ENCODE data around the gene KRT33A.

KRT33A gene

GRCh38 chr17:41335747-41336146, 14.9 kb downstream of the KRT33A start:
- H3K4me3 ChIP-seq (replicated peaks; ENCODE audit: low read depth, low read length): no peak overlapping the region
- H3K27me3 ChIP-seq (replicated peaks; ENCODE audit: control insufficient read depth, insufficient read depth, low read length): no peaks in the 10 kb centered on the region; the same call in 1 of the 2 replicates
- DNase-seq (ENCODE audit: extremely low read depth, insufficient read length): no peak
- TF ChIP-seq, protein P1, sequence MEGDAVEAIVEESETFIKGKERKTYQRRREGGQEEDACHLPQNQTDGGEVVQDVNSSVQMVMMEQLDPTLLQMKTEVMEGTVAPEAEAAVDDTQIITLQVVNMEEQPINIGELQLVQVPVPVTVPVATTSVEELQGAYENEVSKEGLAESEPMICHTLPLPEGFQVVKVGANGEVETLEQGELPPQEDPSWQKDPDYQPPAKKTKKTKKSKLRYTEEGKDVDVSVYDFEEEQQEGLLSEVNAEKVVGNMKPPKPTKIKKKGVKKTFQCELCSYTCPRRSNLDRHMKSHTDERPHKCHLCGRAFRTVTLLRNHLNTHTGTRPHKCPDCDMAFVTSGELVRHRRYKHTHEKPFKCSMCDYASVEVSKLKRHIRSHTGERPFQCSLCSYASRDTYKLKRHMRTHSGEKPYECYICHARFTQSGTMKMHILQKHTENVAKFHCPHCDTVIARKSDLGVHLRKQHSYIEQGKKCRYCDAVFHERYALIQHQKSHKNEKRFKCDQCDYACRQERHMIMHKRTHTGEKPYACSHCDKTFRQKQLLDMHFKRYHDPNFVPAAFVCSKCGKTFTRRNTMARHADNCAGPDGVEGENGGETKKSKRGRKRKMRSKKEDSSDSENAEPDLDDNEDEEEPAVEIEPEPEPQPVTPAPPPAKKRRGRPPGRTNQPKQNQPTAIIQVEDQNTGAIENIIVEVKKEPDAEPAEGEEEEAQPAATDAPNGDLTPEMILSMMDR (IDR thresholded peaks at IDR 0.05; ENCODE audit: insufficient read depth, low read length, poor library complexity, severe bottlenecking): no peak
- H3K36me3 ChIP-seq (ENCODE audit: control insufficient read depth, insufficient read depth, low read length): no peaks in the 10 kb centered on the region

GRCh38 chr17:41334385-41335305, 16.0 kb downstream of the KRT33A start:
- Histone ChIP-seq H3K4me3 (replicated peaks; ENCODE audit: low read depth, low read length) (no peak overlapping the region), H3K36me3 (ENCODE audit: control insufficient read depth, insufficient read depth, low read length) (no peaks in the 10 kb centered on the region), H3K27me3 (replicated peaks; ENCODE audit: control insufficient read depth, insufficient read depth, low read length) (no peaks in the 10 kb centered on the region; the same call in 1 of the 2 replicates)
- TF ChIP-seq, protein P1 (IDR thresholded peaks at IDR 0.05; ENCODE audit: insufficient read depth, low read length, poor library complexity, severe bottlenecking): no peak
- DNase-seq (ENCODE audit: extremely low read depth, insufficient read length): no peak

DNA sequence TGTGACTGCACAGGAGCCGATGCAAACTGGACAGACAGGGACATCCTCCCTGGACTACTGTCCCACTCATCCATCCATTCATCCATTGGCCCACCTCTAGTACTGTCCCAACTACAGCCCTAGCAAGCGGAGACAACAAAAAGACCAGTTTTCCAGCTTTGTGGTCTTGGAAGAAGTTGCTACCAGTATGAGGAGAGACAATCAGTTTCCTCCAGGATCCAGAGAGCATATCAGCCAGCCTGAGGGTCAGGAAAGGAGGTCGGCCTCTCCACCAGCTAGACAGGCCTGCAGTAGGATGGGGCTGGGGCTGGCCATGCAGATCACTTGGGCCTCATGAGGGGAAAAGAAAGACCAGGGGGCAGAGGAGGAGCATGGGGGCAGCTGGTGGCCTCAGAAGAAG, 16.8 kb downstream of the KRT33A start:
- Histone ChIP-seq H3K27me3 (replicated peaks; ENCODE audit: control insufficient read depth, insufficient read depth, low read length) (no peaks in the 10 kb centered on the region; the same call in 1 of the 2 replicates), H3K4me3 (replicated peaks; ENCODE audit: low read depth, low read length) (no peak overlapping the region), H3K36me3 (ENCODE audit: control insufficient read depth, insufficient read depth, low read length) (no peaks in the 10 kb centered on the region)
- TF ChIP-seq, protein P1 (IDR thresholded peaks at IDR 0.05; ENCODE audit: insufficient read depth, low read length, poor library complexity, severe bottlenecking): no peak
- DNase-seq (ENCODE audit: extremely low read depth, insufficient read length): no peak

- TF ChIP-seq, protein P1 (IDR thresholded peaks at IDR 0.05; ENCODE audit: insufficient read depth, low read length, poor library complexity, severe bottlenecking): no peak
- Histone ChIP-seq H3K4me3 (replicated peaks; ENCODE audit: low read depth, low read length) (no peak overlapping the region), H3K36me3 (ENCODE audit: control insufficient read depth, insufficient read depth, low read length) (no peaks in the 10 kb centered on the region), H3K27me3 (replicated peaks; ENCODE audit: control insufficient read depth, insufficient read depth, low read length) (no peaks in the 10 kb centered on the region; the same call in 1 of the 2 replicates)
- DNase-seq (ENCODE audit: extremely low read depth, insufficient read length): no peak
These were observed 17.5 kb downstream of the KRT33A start for GRCh38 chr17:41333098-41333497.

DNA sequence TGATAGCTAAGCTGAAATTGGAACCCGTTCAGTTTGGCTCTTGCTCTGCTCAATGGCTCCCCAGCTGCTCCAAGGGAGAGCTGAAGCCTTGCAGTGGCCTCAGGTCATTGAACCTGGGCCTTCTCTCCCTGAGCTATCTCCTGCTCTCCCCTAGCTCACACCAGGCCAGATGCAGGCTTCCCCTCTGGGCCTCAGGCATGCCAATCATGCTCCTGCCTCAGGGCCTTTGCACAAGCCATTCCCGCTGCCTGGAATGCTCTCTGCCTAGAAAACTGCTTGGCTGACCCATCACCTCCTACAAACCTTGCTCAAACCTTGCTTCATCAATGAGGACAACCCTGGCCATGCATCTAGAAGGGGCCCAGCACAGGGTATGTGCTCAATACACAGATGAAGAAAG, 18.4 kb downstream of the KRT33A start:
- no peak for DNase-seq (ENCODE audit: extremely low read depth, insufficient read length)
- H3K36me3 ChIP-seq (ENCODE audit: control insufficient read depth, insufficient read depth, low read length): no peaks in the 10 kb centered on the region
- no peak overlapping the region for H3K4me3 ChIP-seq (replicated peaks; ENCODE audit: low read depth, low read length)
- H3K27me3 ChIP-seq (replicated peaks; ENCODE audit: control insufficient read depth, insufficient read depth, low read length): no peaks in the 10 kb centered on the region; the same call in 1 of the 2 replicates
- TF ChIP-seq, protein P1 (IDR thresholded peaks at IDR 0.05; ENCODE audit: insufficient read depth, low read length, poor library complexity, severe bottlenecking): no peak

All from GM06990 (cell line).